GM12864 (cell line): ENCODE data around the gene RAB1B.
A peak's percentile ranks its signal among the peaks of the same experiment; 100 is the strongest.

ENCODE experiments used
- DNase-seq: peaks from one replicate; pipeline ENCODE4 v3.0.0-alpha.2; 2011; ENCODE audit warnings: low read depth
- H3K4me3 ChIP-seq: 2 replicates; pipeline ENCODE4 v1.5.1; 2011; ENCODE audit warnings: mild to moderate bottlenecking, low read depth, low read length, control low read depth
- TF ChIP-seq, protein P1 (sequence below): IDR thresholded peaks from 2 replicates; pipeline ENCODE4 v1.5.1; 2011; ENCODE audit warnings: low read depth, mild to moderate bottlenecking, moderate library complexity, low read length, control low read depth, inconsistent platforms; ENCODE audit errors: missing control alignments

RAB1B gene

DNA sequence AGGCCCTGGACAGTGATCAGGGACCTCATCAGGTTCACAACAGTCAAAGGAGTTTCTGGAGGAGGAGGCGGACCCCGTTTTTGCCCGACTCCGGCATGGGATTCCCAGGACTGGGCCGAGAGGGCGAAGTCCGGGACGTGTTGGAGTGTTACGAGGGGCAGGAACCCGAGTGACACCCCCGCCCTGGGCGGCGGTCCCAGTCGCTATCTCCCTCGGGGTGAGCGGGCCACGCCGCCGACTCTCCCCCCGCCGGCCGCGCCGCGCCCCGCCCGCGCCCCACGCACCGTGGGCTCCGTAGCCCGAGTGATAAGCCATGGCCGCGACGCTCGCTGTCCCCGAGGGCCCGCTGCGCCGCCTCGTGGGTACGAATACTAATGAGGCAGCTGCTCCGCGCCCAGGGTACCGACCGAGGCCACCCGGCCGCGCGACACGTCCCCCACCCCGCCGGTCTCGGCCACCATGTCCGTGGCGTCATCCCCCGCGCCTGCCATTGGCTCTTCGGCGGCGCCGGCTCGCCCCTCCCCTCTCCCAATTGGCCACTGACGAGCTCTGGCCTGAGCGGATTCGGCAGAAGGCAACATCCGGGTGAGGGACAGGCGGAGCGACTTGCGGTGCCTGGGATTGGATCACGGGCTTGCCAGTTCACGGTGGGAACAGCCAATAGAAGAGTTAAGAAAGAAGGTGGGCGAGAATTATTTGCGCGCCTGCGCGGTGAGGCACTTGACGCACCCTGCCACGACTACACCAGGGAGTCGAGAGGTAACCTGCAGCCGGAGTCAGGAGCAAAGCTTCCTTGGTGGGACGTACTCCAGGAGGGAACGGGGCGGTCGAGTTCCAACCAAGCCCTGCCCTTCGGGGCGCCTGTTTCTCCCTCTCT is 20.5 kb downstream of the RAB1B start, which contains the start of gene YIF1A:
Gene YIF1A, minus strand, starts transcription at position 473 of the 877 bp plus-strand sequence. Its CDS starts 158 bp downstream, at position 315.
- peak; percentile 99 for DNase-seq
- TF ChIP-seq, protein P1, sequence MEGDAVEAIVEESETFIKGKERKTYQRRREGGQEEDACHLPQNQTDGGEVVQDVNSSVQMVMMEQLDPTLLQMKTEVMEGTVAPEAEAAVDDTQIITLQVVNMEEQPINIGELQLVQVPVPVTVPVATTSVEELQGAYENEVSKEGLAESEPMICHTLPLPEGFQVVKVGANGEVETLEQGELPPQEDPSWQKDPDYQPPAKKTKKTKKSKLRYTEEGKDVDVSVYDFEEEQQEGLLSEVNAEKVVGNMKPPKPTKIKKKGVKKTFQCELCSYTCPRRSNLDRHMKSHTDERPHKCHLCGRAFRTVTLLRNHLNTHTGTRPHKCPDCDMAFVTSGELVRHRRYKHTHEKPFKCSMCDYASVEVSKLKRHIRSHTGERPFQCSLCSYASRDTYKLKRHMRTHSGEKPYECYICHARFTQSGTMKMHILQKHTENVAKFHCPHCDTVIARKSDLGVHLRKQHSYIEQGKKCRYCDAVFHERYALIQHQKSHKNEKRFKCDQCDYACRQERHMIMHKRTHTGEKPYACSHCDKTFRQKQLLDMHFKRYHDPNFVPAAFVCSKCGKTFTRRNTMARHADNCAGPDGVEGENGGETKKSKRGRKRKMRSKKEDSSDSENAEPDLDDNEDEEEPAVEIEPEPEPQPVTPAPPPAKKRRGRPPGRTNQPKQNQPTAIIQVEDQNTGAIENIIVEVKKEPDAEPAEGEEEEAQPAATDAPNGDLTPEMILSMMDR = no peak
- peak within 1 kb of the TSS; percentile 75 for H3K4me3 ChIP-seq

DNA sequence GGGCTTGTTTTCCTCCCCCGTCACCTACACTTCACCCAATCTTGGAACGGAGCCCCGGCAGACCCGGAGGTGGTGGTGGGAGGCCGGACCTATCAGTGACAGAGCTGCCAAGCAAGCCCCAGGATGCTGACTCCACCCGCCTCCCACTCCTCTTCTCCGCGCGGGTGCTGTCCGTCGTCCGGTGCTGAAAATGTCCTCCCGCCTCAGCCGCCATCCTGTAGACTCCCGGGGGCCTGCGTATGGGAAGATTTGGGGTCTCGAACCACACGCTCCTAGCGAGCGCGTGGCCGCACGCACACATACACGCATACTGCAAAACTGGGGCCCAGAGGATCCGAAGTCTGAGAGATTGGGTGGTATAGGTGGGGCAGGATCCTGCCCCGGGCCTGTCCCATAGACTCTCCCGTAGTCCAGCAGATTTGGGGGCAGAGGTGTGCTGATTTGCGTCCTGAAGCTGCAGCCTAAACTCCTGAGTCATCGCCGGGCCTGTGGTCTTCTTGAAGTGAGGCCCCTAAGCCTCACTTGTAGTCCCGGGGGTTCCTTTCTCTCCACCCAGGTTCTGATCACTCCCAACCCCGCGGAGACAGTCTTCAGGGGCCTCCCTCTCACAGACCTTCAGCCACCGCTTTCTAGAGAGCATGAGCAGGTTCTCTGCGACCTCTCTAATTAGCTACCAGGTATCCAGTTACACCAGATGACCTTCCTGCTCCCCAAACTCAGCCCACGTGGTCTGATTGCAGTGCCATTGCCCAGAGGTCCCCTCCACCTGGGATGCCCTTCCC is 21.3 kb downstream of the RAB1B start:
- peak overlapping the region; percentile 75 for H3K4me3 ChIP-seq
- peak; percentile 48 for DNase-seq
- TF ChIP-seq, protein P1 = no peak

DNA sequence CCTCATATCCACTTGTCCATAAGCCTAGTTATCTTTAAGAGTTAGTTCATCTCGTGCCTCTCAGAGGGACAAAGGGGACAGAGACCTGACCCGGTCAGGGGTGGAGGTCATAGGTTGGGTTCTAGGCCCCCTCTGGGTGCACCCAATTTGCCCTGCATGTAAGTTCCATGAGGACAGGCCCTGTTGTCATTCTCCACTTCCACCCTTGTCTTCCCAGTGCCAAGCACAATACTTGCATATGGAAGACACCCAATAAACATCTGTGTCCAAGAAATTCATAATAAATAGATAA is 21.8 kb downstream of the RAB1B start:
- no peak overlapping the region; the same call in 1 of the 2 replicates for H3K4me3 ChIP-seq
- DNase-seq = no peak
- TF ChIP-seq, protein P1 = no peak

DNA sequence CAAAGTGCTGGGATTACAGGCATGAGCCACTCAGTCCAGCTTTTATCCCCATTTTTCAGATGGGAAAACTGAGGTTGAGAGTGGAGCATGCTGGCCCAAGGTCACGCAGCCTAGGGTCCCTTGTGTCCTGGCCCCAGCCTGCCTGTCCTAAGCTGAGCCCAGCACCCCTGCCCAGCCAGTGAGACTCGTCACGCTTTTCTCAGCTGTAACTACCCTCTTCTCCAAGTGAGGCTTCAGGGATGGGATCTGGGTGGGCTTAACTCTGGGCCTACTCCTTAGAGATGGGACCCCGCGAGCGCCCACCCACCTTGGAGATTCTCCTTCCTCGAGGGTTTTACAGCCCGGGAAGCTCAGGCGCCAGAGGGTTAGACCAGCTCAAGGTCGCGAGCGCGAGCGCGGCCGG is 22.9 kb downstream of the RAB1B start:
- DNase-seq = no peak
- H3K4me3 ChIP-seq = no peak overlapping the region
- TF ChIP-seq, protein P1 = no peak

DNA sequence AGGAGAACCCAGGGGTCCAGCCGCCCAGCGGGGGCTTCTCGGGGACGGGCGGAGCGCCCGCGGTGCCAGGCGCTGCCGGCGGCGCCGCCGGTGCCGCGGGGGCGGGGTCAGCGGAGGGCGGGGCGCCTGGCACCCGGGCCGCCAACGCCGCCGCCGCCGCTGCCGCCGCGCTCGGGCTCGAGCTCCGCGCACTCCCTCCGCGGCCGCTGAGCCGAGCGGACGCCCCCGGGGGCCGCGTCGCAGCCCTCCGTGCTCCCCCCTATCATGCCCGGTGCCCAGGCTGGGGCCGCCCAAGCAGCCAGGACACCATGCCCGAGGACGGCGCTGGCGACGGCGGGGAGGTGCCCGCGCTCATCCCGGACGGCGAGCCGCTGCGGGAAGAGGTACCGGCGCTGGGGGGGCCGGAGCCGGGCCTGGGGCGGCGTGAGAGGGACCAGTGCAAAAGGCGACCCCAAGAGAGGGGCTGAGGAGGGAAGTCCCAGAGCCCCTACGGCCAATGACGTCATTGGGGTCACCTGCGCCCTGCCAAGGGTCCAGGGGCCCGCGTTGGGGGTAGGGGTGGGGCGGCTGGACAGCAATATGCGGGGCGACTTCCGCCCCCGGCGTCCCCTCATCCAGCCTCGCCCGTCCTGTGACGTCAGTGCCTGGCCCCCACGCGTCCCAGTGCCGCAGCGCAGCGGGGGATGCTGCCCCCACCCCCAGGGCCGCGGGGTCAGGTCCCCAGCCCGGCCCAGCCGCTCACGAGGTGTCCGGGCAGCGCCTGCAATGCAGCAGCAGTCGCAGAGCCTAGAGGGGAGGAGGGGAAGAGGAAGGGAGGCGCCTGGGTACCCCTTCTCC is 23.5 kb downstream of the RAB1B start, which contains the start of gene TMEM151A:
Gene TMEM151A, plus strand, starts transcription at position 189 of the 837 bp plus-strand sequence. Its CDS starts 120 bp downstream, at position 309.
- H3K4me3 ChIP-seq = no peak within 1 kb of the TSS
- no peak for DNase-seq
- TF ChIP-seq, protein P1 = no peak

DNA sequence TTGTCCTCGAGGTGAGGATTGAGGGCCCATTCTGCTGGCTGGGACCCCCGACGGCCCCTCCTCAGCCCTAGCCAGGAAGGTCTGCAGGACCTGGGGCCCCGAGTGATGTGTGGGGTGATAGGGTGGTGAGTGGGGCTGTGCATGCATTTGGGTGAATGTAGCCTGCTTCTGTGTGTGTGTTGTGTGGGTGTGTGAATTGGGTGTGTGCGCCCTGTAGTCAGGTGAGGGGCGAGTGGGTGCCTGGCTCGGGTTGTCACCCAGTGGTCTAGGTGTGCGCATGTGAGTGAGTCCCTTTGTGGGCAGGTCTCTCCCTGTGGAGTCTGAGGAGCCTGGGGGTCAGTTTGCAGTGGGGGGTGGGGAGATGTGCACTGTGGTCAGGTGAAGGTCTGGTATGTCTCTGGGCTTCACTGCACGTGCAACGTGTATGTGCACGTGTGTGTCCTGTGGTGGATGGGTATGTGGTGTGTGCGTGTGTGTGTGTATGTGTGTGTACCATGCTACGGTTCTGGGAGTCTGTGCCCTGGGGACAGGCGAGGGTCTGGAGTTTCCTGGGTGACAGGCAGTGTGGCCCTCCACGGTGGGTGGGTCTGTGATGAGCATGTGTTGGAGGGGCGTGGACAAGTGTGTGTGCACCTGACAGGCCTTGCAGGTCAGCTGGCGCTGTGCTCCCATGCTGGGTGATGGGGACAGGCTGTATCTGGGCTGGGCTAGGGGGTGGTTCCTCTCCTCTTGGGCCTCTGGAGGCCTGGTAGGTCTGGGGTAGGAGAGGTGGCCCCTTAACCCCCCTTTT is 24.3 kb downstream of the RAB1B start:
- TF ChIP-seq, protein P1 = no peak
- DNase-seq = no peak
- no peak overlapping the region for H3K4me3 ChIP-seq
